Peyer's patch (tissue), 4 donors: ENCODE measurements around the gene NTNG2.

ENCODE experiments used
- POLR2A ChIP-seq, 2 donors: fragments of 450-650 bp; IDR thresholded peaks; one replicate each; pipeline ENCODE4 v1.5.1; 2017; ENCODE audit warnings: antibody characterized with exemption in 2 of 2, mild to moderate bottlenecking in 2 of 2, moderate library complexity in 2 of 2
- TF ChIP-seq, protein P1 (sequence below), 6 experiments: fragments of 450-650 bp in 4 of 6; fragments of 200-600 bp in 2 of 6; sonication (generic) in 1 of 6; IDR thresholded peaks; one replicate each; pipeline ENCODE4 v1.5.1; 2017 to 2019; ENCODE audit warnings: antibody characterized with exemption in 6 of 6, mild to moderate bottlenecking in 3 of 6, moderate library complexity in 1 of 6

DNA sequence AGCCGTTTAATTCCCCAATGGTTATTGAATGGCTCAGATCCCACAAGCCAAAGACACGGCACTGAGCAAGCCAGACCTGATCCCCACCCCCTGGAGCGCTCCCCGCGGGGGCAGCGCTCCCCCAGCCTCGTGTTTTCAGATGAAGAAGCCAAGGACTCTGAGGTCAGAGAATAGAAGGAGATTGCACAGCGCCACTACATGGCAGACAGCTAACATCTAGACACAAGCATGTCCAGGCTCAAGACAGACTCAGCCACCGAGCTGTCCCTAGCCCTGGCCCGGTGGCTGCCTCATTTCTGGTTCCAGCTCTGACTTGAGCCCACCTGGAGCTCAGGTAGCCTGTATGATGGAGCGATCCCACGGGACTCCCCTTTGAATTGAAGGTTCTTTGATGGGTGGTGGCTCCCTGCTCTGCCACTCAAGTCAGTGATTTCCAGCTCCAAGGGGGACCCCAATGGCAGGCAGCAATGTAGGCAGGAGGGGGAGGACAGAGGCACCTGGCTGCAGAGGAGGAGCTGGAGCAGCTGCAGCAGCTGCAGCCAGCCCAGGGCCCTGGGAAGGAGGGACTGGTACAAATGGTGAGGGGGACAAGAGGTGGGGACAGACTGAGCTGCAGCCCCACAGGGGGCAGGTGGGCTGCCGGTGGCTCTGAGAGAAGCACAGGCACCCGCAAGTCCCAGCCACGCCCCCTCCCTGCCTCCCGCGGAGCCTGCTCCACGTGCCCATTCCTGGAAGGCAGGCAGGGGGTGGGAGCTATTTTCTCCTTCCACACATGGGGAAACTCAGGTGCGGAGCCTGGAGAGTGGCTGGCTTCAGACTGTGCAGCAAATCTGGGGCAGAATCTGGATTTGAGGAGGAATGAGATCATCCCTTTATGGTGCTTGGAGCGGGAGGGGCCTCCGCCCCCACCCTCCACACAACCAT lies 40.2 kb downstream of the NTNG2 start:
- TF ChIP-seq, protein P1, sequence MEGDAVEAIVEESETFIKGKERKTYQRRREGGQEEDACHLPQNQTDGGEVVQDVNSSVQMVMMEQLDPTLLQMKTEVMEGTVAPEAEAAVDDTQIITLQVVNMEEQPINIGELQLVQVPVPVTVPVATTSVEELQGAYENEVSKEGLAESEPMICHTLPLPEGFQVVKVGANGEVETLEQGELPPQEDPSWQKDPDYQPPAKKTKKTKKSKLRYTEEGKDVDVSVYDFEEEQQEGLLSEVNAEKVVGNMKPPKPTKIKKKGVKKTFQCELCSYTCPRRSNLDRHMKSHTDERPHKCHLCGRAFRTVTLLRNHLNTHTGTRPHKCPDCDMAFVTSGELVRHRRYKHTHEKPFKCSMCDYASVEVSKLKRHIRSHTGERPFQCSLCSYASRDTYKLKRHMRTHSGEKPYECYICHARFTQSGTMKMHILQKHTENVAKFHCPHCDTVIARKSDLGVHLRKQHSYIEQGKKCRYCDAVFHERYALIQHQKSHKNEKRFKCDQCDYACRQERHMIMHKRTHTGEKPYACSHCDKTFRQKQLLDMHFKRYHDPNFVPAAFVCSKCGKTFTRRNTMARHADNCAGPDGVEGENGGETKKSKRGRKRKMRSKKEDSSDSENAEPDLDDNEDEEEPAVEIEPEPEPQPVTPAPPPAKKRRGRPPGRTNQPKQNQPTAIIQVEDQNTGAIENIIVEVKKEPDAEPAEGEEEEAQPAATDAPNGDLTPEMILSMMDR (IDR thresholded peaks at IDR 0.05): no peak
- no peak for TF ChIP-seq POLR2A (IDR thresholded peaks at IDR 0.05)
